Parathyroid adenoma (tissue), 2 donors: ENCODE measurements around the gene CCL11.

Experiments
- H2AFZ ChIP-seq: fragments of 300-600 bp; sonication (generic); one replicate; pipeline ENCODE4 v1.7.0; 2017; ENCODE audit warnings: antibody characterized with exemption, mild to moderate bottlenecking
- H3K27ac ChIP-seq: fragments of 300-600 bp; sonication (generic); one replicate; pipeline ENCODE4 v1.7.0; 2017
- H3K27me3 ChIP-seq: fragments of 300-600 bp; sonication (generic); one replicate; pipeline ENCODE4 v1.7.0; 2017; ENCODE audit warnings: low read length; ENCODE audit not compliant: control insufficient read depth, insufficient read depth
- H3K36me3 ChIP-seq: fragments of 300-600 bp; sonication (generic); one replicate; pipeline ENCODE4 v1.7.0; 2017; ENCODE audit warnings: low read length; ENCODE audit not compliant: control insufficient read depth, insufficient read depth
- H3K4me1 ChIP-seq: fragments of 300-600 bp; sonication (generic); one replicate; pipeline ENCODE4 v1.7.0; 2017; ENCODE audit warnings: control low read depth
- H3K4me2 ChIP-seq: fragments of 300-600 bp; sonication (generic); one replicate; pipeline ENCODE4 v1.7.0; 2017; ENCODE audit warnings: low read length
- H3K4me3 ChIP-seq: fragments of 300-600 bp; sonication (generic); one replicate; pipeline ENCODE4 v1.7.0; 2017; ENCODE audit warnings: low read depth, low read length
- H3K79me2 ChIP-seq: fragments of 300-600 bp; sonication (generic); one replicate; pipeline ENCODE4 v1.7.0; 2017; ENCODE audit warnings: control low read depth
- H3K9ac ChIP-seq: fragments of 300-600 bp; sonication (generic); one replicate; pipeline ENCODE4 v1.7.0; 2017; ENCODE audit warnings: mild to moderate bottlenecking
- H3K9me3 ChIP-seq: fragments of 300-600 bp; sonication (generic); one replicate; pipeline ENCODE4 v1.7.0; 2017; ENCODE audit warnings: low read length; ENCODE audit not compliant: control insufficient read depth
- TF ChIP-seq, protein P1 (sequence below): fragments of 300-600 bp; sonication (generic); IDR thresholded peaks from one replicate; pipeline ENCODE4 v1.7.0; 2017; ENCODE audit warnings: antibody characterized with exemption, mild to moderate bottlenecking
- donor health status: primary hyperparathyroidism.

The CCL11 gene

DNA sequence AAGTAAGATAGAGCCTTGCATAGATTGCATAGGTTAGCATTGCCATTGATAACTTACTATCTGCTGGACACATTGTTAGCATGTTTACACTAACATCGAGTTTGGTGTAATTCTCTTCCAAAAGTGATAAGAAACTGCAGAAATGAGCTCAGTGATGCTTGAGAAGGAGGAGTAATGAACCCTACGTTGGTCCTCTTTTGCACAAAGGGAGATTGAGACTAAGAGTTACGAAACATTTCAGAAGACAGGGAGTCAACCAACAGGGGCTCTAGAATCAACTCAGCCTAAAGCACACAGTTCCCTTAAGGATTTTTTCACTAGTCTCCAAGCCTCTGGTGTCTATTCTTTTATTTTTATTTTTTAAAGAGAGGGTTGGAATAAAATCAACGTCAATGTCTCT, 8.7 kb upstream of the CCL11 start:
- no peak overlapping the region for H3K4me3 ChIP-seq
- H3K79me2 ChIP-seq = no peaks in the 10 kb centered on the region
- no peaks in the 10 kb centered on the region for H3K9me3 ChIP-seq
- no peaks in the 10 kb centered on the region for H3K27me3 ChIP-seq
- H3K9ac ChIP-seq = no peak overlapping the region
- no peak overlapping the region for H3K4me2 ChIP-seq
- H3K36me3 ChIP-seq = no peaks in the 10 kb centered on the region
- H3K27ac ChIP-seq = no peak overlapping the region
- H3K4me1 ChIP-seq = no peaks in the 10 kb centered on the region
- TF ChIP-seq, protein P1, sequence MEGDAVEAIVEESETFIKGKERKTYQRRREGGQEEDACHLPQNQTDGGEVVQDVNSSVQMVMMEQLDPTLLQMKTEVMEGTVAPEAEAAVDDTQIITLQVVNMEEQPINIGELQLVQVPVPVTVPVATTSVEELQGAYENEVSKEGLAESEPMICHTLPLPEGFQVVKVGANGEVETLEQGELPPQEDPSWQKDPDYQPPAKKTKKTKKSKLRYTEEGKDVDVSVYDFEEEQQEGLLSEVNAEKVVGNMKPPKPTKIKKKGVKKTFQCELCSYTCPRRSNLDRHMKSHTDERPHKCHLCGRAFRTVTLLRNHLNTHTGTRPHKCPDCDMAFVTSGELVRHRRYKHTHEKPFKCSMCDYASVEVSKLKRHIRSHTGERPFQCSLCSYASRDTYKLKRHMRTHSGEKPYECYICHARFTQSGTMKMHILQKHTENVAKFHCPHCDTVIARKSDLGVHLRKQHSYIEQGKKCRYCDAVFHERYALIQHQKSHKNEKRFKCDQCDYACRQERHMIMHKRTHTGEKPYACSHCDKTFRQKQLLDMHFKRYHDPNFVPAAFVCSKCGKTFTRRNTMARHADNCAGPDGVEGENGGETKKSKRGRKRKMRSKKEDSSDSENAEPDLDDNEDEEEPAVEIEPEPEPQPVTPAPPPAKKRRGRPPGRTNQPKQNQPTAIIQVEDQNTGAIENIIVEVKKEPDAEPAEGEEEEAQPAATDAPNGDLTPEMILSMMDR = no peak
- no peak overlapping the region for H2AFZ ChIP-seq

DNA sequence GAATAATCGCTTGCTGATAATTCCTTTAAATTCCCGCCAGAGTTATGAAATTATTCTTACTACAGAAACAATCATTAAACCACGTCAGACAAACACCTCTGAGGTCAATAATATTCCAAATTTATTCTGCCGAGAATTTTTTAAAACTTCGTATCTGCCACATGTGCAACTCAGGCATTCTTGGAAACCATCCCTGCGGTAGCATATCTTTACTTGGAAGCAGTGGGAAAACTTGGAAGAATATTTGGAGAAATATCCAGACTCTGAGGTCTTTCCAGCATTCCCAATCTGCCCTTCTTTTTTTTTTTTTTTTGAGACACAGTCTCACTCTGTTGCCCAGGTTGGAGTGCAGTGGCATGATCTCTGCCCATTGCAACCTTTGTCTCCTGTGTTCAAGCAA, 2.0 kb upstream of the CCL11 start:
- Histone ChIP-seq H3K27me3 (no peaks in the 10 kb centered on the region), H3K36me3 (no peaks in the 10 kb centered on the region), H3K9ac (no peak overlapping the region), H3K4me2 (no peak overlapping the region), H3K9me3 (no peaks in the 10 kb centered on the region), H3K4me3 (no peak overlapping the region), H3K4me1 (no peaks in the 10 kb centered on the region), H3K79me2 (no peaks in the 10 kb centered on the region), H2AFZ (no peak overlapping the region), H3K27ac (no peak overlapping the region)
- TF ChIP-seq, protein P1 = no peak

DNA sequence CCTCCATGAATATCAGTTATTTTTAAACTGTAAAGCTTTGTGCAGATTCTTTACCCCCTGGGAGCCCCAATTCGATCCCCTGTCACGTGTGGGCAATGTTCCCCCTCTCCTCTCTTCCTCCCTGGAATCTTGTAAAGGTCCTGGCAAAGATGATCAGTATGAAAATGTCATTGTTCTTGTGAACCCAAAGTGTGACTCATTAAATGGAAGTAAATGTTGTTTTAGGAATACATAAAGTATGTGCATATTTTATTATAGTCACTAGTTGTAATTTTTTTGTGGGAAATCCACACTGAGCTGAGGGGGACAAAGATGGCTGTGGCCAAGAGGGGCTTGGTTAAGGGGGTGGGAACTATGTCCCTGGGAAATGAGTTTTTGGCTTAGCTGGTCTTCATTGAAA, 2.3 kb downstream of the CCL11 start:
- Histone ChIP-seq H3K9me3 (no peaks in the 10 kb centered on the region), H3K79me2 (no peaks in the 10 kb centered on the region), H2AFZ (no peak overlapping the region), H3K27me3 (no peaks in the 10 kb centered on the region), H3K9ac (no peak overlapping the region), H3K36me3 (no peaks in the 10 kb centered on the region), H3K27ac (no peak overlapping the region), H3K4me1 (no peaks in the 10 kb centered on the region), H3K4me2 (no peak overlapping the region), H3K4me3 (no peak overlapping the region)
- TF ChIP-seq, protein P1 = no peak

DNA sequence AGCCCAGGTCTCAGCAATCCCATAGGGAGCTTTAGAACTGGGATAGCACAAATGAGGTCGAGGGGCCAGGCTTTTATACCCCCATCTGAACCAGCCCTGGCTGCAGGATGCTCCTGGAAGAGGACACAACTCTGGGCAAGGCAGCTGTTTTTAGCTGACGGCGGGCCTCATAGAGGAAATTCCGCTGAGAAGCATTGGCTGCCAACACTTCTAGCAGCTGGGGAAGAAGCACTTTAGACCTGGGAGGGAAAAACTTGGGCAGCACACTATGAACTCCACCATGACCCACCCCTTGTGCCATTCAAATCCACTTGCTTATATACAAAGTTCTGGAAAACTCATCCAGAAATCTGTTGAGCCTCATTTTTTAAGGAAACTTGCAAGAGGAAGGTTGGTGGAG, 5.0 kb downstream of the CCL11 start:
- TF ChIP-seq, protein P1 = no peak
- H2AFZ ChIP-seq = no peak overlapping the region
- no peaks in the 10 kb centered on the region for H3K27me3 ChIP-seq
- no peaks in the 10 kb centered on the region for H3K36me3 ChIP-seq
- no peak overlapping the region for H3K9ac ChIP-seq
- no peak overlapping the region for H3K27ac ChIP-seq
- no peaks in the 10 kb centered on the region for H3K79me2 ChIP-seq
- no peak overlapping the region for H3K4me2 ChIP-seq
- H3K4me3 ChIP-seq = no peak overlapping the region
- no peaks in the 10 kb centered on the region for H3K9me3 ChIP-seq
- no peaks in the 10 kb centered on the region for H3K4me1 ChIP-seq

DNA sequence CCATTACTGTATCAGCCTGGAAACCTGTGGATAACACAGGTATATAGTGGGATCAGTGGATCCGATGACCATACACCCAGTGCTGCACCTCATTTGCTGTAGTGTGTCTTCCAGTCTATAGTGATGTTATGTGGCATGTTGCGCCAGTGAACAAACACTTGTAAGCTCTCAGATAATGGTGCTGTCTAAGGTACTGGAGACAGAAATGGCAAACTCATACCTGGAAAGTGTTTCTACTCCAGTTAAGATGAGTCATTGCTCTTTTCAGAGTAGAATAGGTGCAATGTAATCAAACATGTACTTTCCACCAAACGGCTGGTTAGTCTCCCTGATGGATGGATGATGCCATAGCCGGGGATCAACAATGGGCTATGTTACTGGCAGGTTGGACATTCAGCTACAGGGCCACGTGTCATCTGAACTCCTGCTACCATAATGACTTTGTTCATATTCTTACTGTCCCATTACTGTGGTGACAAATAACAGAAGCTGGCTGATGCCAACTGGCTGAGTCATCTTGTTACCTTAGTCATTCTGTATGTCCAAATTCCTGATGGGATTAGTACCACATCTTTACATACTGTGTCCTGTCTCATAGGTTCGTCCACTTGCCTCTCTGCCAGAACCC, 6.3 kb downstream of the CCL11 start:
- H3K4me1 ChIP-seq = no peaks in the 10 kb centered on the region
- no peaks in the 10 kb centered on the region for H3K36me3 ChIP-seq
- no peak overlapping the region for H3K4me3 ChIP-seq
- no peaks in the 10 kb centered on the region for H3K27me3 ChIP-seq
- no peak overlapping the region for H3K4me2 ChIP-seq
- no peaks in the 10 kb centered on the region for H3K79me2 ChIP-seq
- TF ChIP-seq, protein P1 = no peak
- no peaks in the 10 kb centered on the region for H3K9me3 ChIP-seq
- H3K27ac ChIP-seq = no peak overlapping the region
- no peak overlapping the region for H2AFZ ChIP-seq
- H3K9ac ChIP-seq = no peak overlapping the region
